GM21381 (cell line): ENCODE data around the gene JUNB.

Experiments used
- ATAC-seq: cut with Tn5 transposase; IDR thresholded peaks from one replicate; pipeline ENCODE4 v1.9.1; 2021; ENCODE audit warnings: mild to moderate bottlenecking, moderate library complexity; ENCODE audit not compliant: unreplicated experiment

JUNB gene

GRCh38 chr19:12791345-12792050 is at the start of gene JUNB:
Gene JUNB, plus strand, starts transcription at chr19:12791486. Its CDS starts 286 bp downstream, at chr19:12791772.
- ATAC-seq: peak; percentile 29

GRCh38 chr19:12745166-12745897 is 46.0 kb upstream of the JUNB start:
- ATAC-seq: no peak

- ATAC-seq: no peak
Measured at GRCh38 chr19:12748489-12748888, 42.8 kb upstream of the JUNB start.

GRCh38 chr19:12749938-12750521 is 41.3 kb upstream of the JUNB start:
- ATAC-seq: no peak

GRCh38 chr19:12750851-12751250 is 40.4 kb upstream of the JUNB start:
- no peak for ATAC-seq

GRCh38 chr19:12751635-12752034 is 39.7 kb upstream of the JUNB start, which contains the start of gene BEST2:
Gene BEST2, plus strand, starts transcription at chr19:12751791. Its CDS starts 802 bp downstream, at chr19:12752593.
- no peak for ATAC-seq

- ATAC-seq: no peak
Measured at GRCh38 chr19:12752056-12752781, 39.1 kb upstream of the JUNB start.

GRCh38 chr19:12754465-12755196 is 36.7 kb upstream of the JUNB start:
- ATAC-seq: no peak

- no peak for ATAC-seq
Measured at GRCh38 chr19:12756150-12756883, 35.0 kb upstream of the JUNB start.

- ATAC-seq: no peak
Measured at GRCh38 chr19:12757544-12758274, 33.6 kb upstream of the JUNB start.

- ATAC-seq: no peak
Measured at GRCh38 chr19:12759686-12760085, 31.6 kb upstream of the JUNB start.

GRCh38 chr19:12763100-12763499 is 28.2 kb upstream of the JUNB start:
- ATAC-seq: no peak

- ATAC-seq: no peak
Measured at GRCh38 chr19:12764698-12765097, 26.6 kb upstream of the JUNB start.

GRCh38 chr19:12766051-12766521 is 25.2 kb upstream of the JUNB start:
- no peak for ATAC-seq

- ATAC-seq: no peak
Measured at GRCh38 chr19:12767150-12767549, 24.1 kb upstream of the JUNB start.

GRCh38 chr19:12767666-12768065 is 23.6 kb upstream of the JUNB start:
- ATAC-seq: no peak

GRCh38 chr19:12769689-12770088 is 21.6 kb upstream of the JUNB start:
- no peak for ATAC-seq

GRCh38 chr19:12770922-12771321 is 20.4 kb upstream of the JUNB start:
- no peak for ATAC-seq

- ATAC-seq: no peak
Measured at GRCh38 chr19:12772323-12772722, 19.0 kb upstream of the JUNB start.
